H1 (cell line): ENCODE results near the gene SPTY2D1. TPM values are rescaled to one million over a fixed set of nuclear protein-coding genes. Genes with fewer than 3 reads are reported as not detected.

Experiments
- CTCF ChIA-PET: fragments of 300-600 bp; sonication (Branson Sonifier 250); formaldehyde crosslinking; loops from one replicate; lab custom pipeline; 2021; ENCODE audit not compliant: partially characterized antibody; lab: Charles Lee
- POLR2A ChIA-PET: fragments of 300-600 bp; sonication (Branson Sonifier 250); formaldehyde crosslinking; loops from one replicate; lab custom pipeline; 2021; ENCODE audit warnings: inconsistent platforms; ENCODE audit not compliant: partially characterized antibody; lab: Charles Lee
- DNase-seq, 2 experiments: peaks; one replicate each; pipeline versions ENCODE4 v3.0.0 to v3.0.0-alpha.2; 2010 to 2022; ENCODE audit warnings: low spot score in 2 of 2, low read depth in 1 of 2, mixed read lengths in 1 of 2
- FAIRE-seq: peaks from 2 replicates; lab custom pipeline; 2011; peaks lifted over from hg19 to GRCh38; lab: Jason Lieb, UNC
- H2AFZ ChIP-seq: 2 replicates; pipeline ENCODE4 v1.8.1; 2012; ENCODE audit warnings: low read length, inconsistent platforms
- H2AK5ac ChIP-seq: 2 replicates; pipeline ENCODE4 v1.6.1; 2013; ENCODE audit warnings: low read depth, low read length
- H2BK120ac ChIP-seq: replicated peaks from 2 replicates; pipeline ENCODE3; 2013; ENCODE audit warnings: low read depth, low read length, inconsistent platforms
- H2BK12ac ChIP-seq: 2 replicates; pipeline ENCODE4 v1.6.1; 2013; ENCODE audit warnings: low read depth, low read length
- H2BK15ac ChIP-seq: 2 replicates; pipeline ENCODE4 v1.6.1; 2013; ENCODE audit warnings: low read length
- H2BK20ac ChIP-seq: 2 replicates; pipeline ENCODE4 v1.6.1; 2013; ENCODE audit warnings: low read length
- H2BK5ac ChIP-seq: 2 replicates; pipeline ENCODE4 v1.6.1; 2013; ENCODE audit warnings: low read depth, low read length
- H3K14ac ChIP-seq: 2 replicates; pipeline ENCODE4 v1.6.1; 2013; ENCODE audit warnings: inconsistent platforms; ENCODE audit not compliant: insufficient read length
- H3K18ac ChIP-seq: 2 replicates; pipeline ENCODE4 v1.6.1; 2013; ENCODE audit warnings: low read length; ENCODE audit errors: extremely low read depth
- H3K23ac ChIP-seq: 2 replicates; pipeline ENCODE4 v1.6.1; 2013; ENCODE audit warnings: inconsistent platforms; ENCODE audit not compliant: insufficient read length
- H3K23me2 ChIP-seq: 2 replicates; pipeline ENCODE4 v1.6.1; 2013; ENCODE audit warnings: low read depth, low read length
- H3K27ac ChIP-seq: 2 replicates; pipeline ENCODE4 v1.6.1; 2011; ENCODE audit warnings: low read depth, low read length, inconsistent platforms
- H3K27me3 ChIP-seq, 4 experiments: replicated peaks in 1 of 4; 1 replicate in 1 of 4; 2 replicates in 3 of 4; pipeline versions ENCODE4 v1.6.1 to v1.8.1; 2011 to 2013; ENCODE audit warnings: low read length in 3 of 4, mild to moderate bottlenecking in 3 of 4, inconsistent platforms in 2 of 4, mixed read lengths in 2 of 4, moderate library complexity in 1 of 4; ENCODE audit not compliant: control insufficient read depth in 3 of 4, insufficient read depth in 3 of 4; ENCODE audit errors: extremely low read depth in 1 of 4
- H3K36me3 ChIP-seq, 4 experiments: 2 replicates each; pipeline versions ENCODE4 v1.6.1 to v1.8.1; 2011 to 2013; ENCODE audit warnings: mild to moderate bottlenecking in 4 of 4, low read length in 3 of 4, moderate library complexity in 2 of 4, control low read depth in 1 of 4, inconsistent platforms in 1 of 4; ENCODE audit not compliant: insufficient read depth in 4 of 4, control insufficient read depth in 2 of 4
- H3K4ac ChIP-seq: replicated peaks from 2 replicates; pipeline ENCODE3; 2013; ENCODE audit warnings: low read length, low read depth, mixed read lengths, inconsistent platforms; ENCODE audit not compliant: insufficient read length
- H3K4me1 ChIP-seq, 4 experiments: replicated peaks in 1 of 4; 1 replicate in 1 of 4; 2 replicates in 3 of 4; pipeline versions ENCODE4 v1.6.1 to v1.8.1; 2011 to 2013; ENCODE audit warnings: low read length in 3 of 4, inconsistent platforms in 2 of 4, mixed read lengths in 1 of 4; ENCODE audit not compliant: insufficient read depth in 4 of 4, control insufficient read depth in 3 of 4
- H3K4me2 ChIP-seq, 2 experiments: 2 replicates each; pipeline versions ENCODE4 v1.6.1 to v1.8.1; 2011 to 2013; ENCODE audit warnings: low read depth in 2 of 2, low read length in 2 of 2, control low read depth in 1 of 2, inconsistent platforms in 1 of 2, mild to moderate bottlenecking in 1 of 2; ENCODE audit not compliant: insufficient read depth in 1 of 2
- H3K4me3 ChIP-seq, 4 experiments: fragments of 200-600, 300-600 bp in 1 of 4; sonication (generic), shearing (Covaris generic), sonication (Bioruptor Twin) in 1 of 4; 2 replicates each; pipeline versions ENCODE4 v1.5.1 to v1.8.1; 2011 to 2016; ENCODE audit warnings: low read length in 4 of 4, low read depth in 3 of 4, control low read depth in 2 of 4, inconsistent platforms in 2 of 4, mild to moderate bottlenecking in 2 of 4, mixed read lengths in 1 of 4, moderate library complexity in 1 of 4; ENCODE audit not compliant: insufficient read depth in 2 of 4; ENCODE audit errors: extremely low read depth in 1 of 4
- H3K56ac ChIP-seq: replicated peaks from 2 replicates; pipeline ENCODE3; 2013; ENCODE audit warnings: low read depth, mild to moderate bottlenecking, mixed read lengths, low read length, inconsistent platforms; ENCODE audit not compliant: insufficient read length
- H3K79me1 ChIP-seq: 2 replicates; pipeline ENCODE4 v1.6.1; 2013; ENCODE audit warnings: low read depth, low read length, control low read depth
- H3K79me2 ChIP-seq, 2 experiments: 2 replicates each; pipeline versions ENCODE4 v1.6.1 to v1.8.1; 2012 to 2013; ENCODE audit warnings: low read length in 2 of 2, mild to moderate bottlenecking in 2 of 2, inconsistent platforms in 1 of 2; ENCODE audit not compliant: insufficient read depth in 2 of 2, control insufficient read depth in 1 of 2
- H3K9ac ChIP-seq, 4 experiments: replicated peaks in 1 of 4; 1 replicate in 1 of 4; 2 replicates in 3 of 4; pipeline versions ENCODE4 v1.6.1 to v1.8.1; 2011 to 2013; ENCODE audit warnings: low read depth in 3 of 4, low read length in 3 of 4, control low read depth in 2 of 4, mild to moderate bottlenecking in 2 of 4, moderate library complexity in 2 of 4, inconsistent platforms in 1 of 4; ENCODE audit errors: extremely low read depth in 1 of 4
- H3K9me3 ChIP-seq, 2 experiments: 2 replicates each; pipeline versions ENCODE4 v1.6.1 to v1.8.1; 2012 to 2013; ENCODE audit warnings: mild to moderate bottlenecking in 2 of 2, moderate library complexity in 2 of 2, control low read depth in 1 of 2, inconsistent platforms in 1 of 2, low read depth in 1 of 2, low read length in 1 of 2, mixed read lengths in 1 of 2; ENCODE audit not compliant: insufficient read depth in 2 of 2
- H4K20me1 ChIP-seq, 2 experiments: replicated peaks in 1 of 2; 2 replicates each; pipeline versions ENCODE3 to v1.8.1; 2011 to 2013; ENCODE audit warnings: inconsistent platforms in 2 of 2, low read length in 2 of 2, mild to moderate bottlenecking in 1 of 2; ENCODE audit not compliant: insufficient read depth in 2 of 2, control insufficient read depth in 1 of 2
- H4K5ac ChIP-seq: 2 replicates; pipeline ENCODE4 v1.6.1; 2013; ENCODE audit warnings: low read length, low read depth, mixed read lengths, inconsistent platforms; ENCODE audit not compliant: insufficient read length
- H4K8ac ChIP-seq: 2 replicates; pipeline ENCODE4 v1.8.0; 2013; ENCODE audit warnings: mild to moderate bottlenecking, moderate library complexity, low read length, inconsistent platforms; ENCODE audit not compliant: insufficient read depth; ENCODE audit errors: extremely low read depth
- H4K91ac ChIP-seq: replicated peaks from 2 replicates; pipeline ENCODE3; 2013; ENCODE audit warnings: low read length, mixed read lengths, inconsistent platforms; ENCODE audit not compliant: insufficient read length
- BCL11A ChIP-seq, 2 experiments: IDR thresholded peaks; one replicate each; pipeline ENCODE4 v1.6.1; 2011; ENCODE audit warnings: low read depth in 2 of 2, low read length in 2 of 2, mild to moderate bottlenecking in 2 of 2
- BRCA1 ChIP-seq: IDR thresholded peaks from 2 replicates; pipeline ENCODE4 v1.6.1; 2012; ENCODE audit warnings: low read depth, low read length, improper control_type of control experiment
- KDM5A ChIP-seq: fragments of 200-600 bp; IDR thresholded peaks from 2 replicates; pipeline ENCODE4 v1.7.1; 2012; ENCODE audit warnings: mild to moderate bottlenecking, low read length, inconsistent platforms, mixed read lengths
- POLR2A ChIP-seq, 2 experiments: IDR thresholded peaks; 1 replicate in 1 of 2; 2 replicates in 1 of 2; pipeline ENCODE4 v1.6.1; 2011; ENCODE audit warnings: low read depth in 2 of 2, low read length in 2 of 2, mild to moderate bottlenecking in 2 of 2; ENCODE audit errors: control extremely low read depth in 1 of 2
- RFX5 ChIP-seq: IDR thresholded peaks from 2 replicates; pipeline ENCODE4 v1.6.1; 2011; ENCODE audit warnings: low read depth, low read length, improper control_type of control experiment, borderline replicate concordance
- SUZ12 ChIP-seq: fragments of 200-600 bp; sonication (generic); IDR thresholded peaks from 2 replicates; pipeline ENCODE4 v1.6.1; 2012; ENCODE audit warnings: mild to moderate bottlenecking, inconsistent platforms, low read length, moderate library complexity, mixed read lengths
- WGBS, 2 experiments: shearing (Covaris generic) in 1 of 2; methylation state at CpG; one replicate each; pipeline versions ENCODE4 v1.1.6 to v1.1.7; 2013 to 2015; ENCODE audit warnings: low lambda C conversion rate in 2 of 2, mixed read lengths in 2 of 2, inconsistent platforms in 1 of 2, low coverage in 1 of 2, missing lambda C conversion rate in 1 of 2; ENCODE audit not compliant: insufficient replicate concordance in 2 of 2, insufficient coverage in 1 of 2, insufficient read length in 1 of 2; ENCODE audit errors: extremely low coverage in 1 of 2, missing lambda C conversion rate in 1 of 2; 5-methylcytosine and 5-hydroxymethylcytosine counted together
- polyA plus RNA-seq, 7 experiments: library from polyadenylated mRNA; depleted of rRNA in 3 of 7; stranded (reverse) in 5 of 7; unstranded in 2 of 7; fragments of >200 nt in 5 of 7; fragments of 200-250 nt in 2 of 7; gene quantifications; 1 replicate in 5 of 7; 2 replicates in 1 of 7; 4 replicates in 1 of 7; pipeline versions ENCODE4 v1.2.1 to v1.2.3, GENCODE V29; 2011 to 2013; ENCODE audit warnings: missing spikeins in 2 of 7, mixed read lengths in 2 of 7
- total RNA-seq: library from RNA; stranded (reverse); fragmentation: NEBNext Ultra II Directional; extraction: Animal tissue kit (Norgen Biotek cat#: 25700); gene quantifications from 2 replicates; pipeline ENCODE4 v1.2.1, GENCODE V29; 2021

SPTY2D1 gene
- total and polyA plus RNA-seq, 2 of the 8 experiments (the other 6 are each of a cell fraction or from before 2014, with no cell fraction given): 4.9 to 17.6 TPM

DNA sequence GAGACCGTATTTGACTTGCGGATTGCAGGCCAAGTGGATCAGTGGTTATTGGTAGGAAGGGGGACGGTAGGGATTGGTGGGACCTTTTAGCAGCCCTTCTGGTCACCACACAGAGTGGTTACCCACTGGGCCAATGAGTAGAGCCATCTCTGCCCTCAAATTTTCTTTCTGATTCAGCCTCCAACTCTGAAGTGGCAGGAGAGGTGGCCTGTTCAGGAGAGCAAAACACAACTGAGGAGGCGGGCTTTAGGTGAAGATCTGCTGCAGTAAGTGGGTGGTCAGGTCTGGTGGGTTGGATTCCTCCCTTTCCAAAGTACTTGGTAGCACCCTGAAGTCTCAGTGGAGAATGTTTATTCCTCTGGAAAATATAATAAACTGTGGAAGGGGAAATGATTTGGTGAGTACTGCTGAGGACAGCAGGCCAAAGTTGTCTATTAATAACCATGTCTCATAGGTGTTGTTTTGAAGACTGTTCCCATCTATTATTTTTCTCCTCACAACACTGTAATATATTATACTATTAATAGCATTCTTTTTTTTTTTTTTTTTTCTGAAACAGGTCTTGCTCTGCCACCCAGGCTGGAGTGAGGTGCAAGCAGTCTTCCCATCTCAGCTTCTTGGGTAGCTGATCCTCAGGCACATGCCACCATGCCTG lies 33.1 kb downstream of the SPTY2D1 start:
- no peak overlapping the region for H2AFZ ChIP-seq
- no peaks in the 10 kb centered on the region; the same call in 1 of the 2 replicates for H3K79me1 ChIP-seq
- ChIA-PET CTCF (interaction anchor here (1.4 kb wide), 1 partner anchor 12 kb away, joined by 5 read pairs; the partner anchor contains the start of gene UEVLD), POLR2A (interaction anchor here (1.2 to 2.2 kb wide), 2 partner anchors 9 to 12 kb away, joined by 4 to 8 read pairs; partner anchors contain the start of gene UEVLD)
- H3K14ac ChIP-seq: no peak overlapping the region
- H3K27me3 ChIP-seq: no peaks in the 10 kb centered on the region
- no peak overlapping the region for H3K4ac ChIP-seq
- no peak overlapping the region for H3K4me3 ChIP-seq
- H4K91ac ChIP-seq: no peak overlapping the region
- no peaks in the 10 kb centered on the region for H3K79me2 ChIP-seq
- no peak overlapping the region for H2BK20ac ChIP-seq
- H2BK120ac ChIP-seq: no peak overlapping the region
- H2BK15ac ChIP-seq: no peak overlapping the region
- WGBS, 2 experiments: 92% methylated on average over 4 of the region's 4 CpGs; no CpG with 5 or more reads in 1 of the 2 experiments
- no peak overlapping the region for H3K27ac ChIP-seq
- H3K56ac ChIP-seq: no peak overlapping the region
- H2BK12ac ChIP-seq: no peak overlapping the region
- FAIRE-seq (no peak), DNase-seq (no peak)
- TF ChIP-seq POLR2A (IDR thresholded peaks at IDR 0.05; ENCODE audit: control extremely low read depth in 1 of 2, low read depth in 2 of 2, low read length in 2 of 2) (no peak), KDM5A (no peak), RFX5 (no peak), BCL11A (IDR thresholded peaks at IDR 0.05; ENCODE audit: low read depth in 2 of 2, low read length in 2 of 2) (no peak), SUZ12 (no peak), BRCA1 (no peak)
- H3K36me3 ChIP-seq: peaks cover 0 to under 1% (median 0%) of the 10 kb centered on the region in 4 experiments; a peak in 1 of 8 replicates
- H4K20me1 ChIP-seq: peaks cover 0 to 2% of the 10 kb centered on the region in 2 experiments
- H4K8ac ChIP-seq: peak overlapping the region; percentile 39; the same call in 1 of the 2 replicates
- H2AK5ac ChIP-seq: no peak overlapping the region
- H3K23ac ChIP-seq: no peak overlapping the region
- H3K9ac ChIP-seq: no peak overlapping the region
- no peak overlapping the region for H3K18ac ChIP-seq
- H4K5ac ChIP-seq: no peak overlapping the region
- no peak overlapping the region for H2BK5ac ChIP-seq
- H3K23me2 ChIP-seq: no peaks in the 10 kb centered on the region
- no peaks in the 10 kb centered on the region for H3K9me3 ChIP-seq
- no peaks in the 10 kb centered on the region for H3K4me1 ChIP-seq
- no peak overlapping the region for H3K4me2 ChIP-seq
